ENCODE data around the gene XRCC1. TPM values are rescaled to one million over a fixed set of nuclear protein-coding genes. Genes with fewer than 3 reads are reported as not detected.
"Not testable (repeated sequence)": the region's sequence is repeated elsewhere in the genome, so short reads cannot be mapped to it uniquely, and the experiment has no call there.

Gene XRCC1
- total RNA-seq, 4 donors from 2014 or later: 8.0 to 147 (median 15.8) TPM

DNA sequence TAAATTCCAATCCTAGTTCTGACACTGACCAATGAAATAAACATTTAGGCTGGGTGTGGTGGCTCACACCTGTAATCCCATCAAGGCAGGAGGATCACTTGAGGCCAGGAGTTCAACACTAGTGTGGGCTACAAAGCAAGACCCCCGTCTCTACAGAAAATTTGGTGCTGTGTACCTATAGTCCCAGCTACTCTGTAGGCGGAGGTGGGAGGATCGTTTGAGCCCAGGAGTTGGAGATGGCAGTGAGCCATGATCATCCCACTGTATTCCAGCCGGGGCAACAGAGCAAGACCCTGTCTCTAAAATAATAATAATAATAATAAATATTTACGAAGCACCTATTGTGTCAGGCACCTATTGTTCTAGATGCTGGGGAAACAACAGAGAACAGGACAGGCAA is 13.9 kb upstream of the XRCC1 start:
- no peak overlapping the region for H3K27ac ChIP-seq
- peaks cover 5 to 12% (median 7%) of the 10 kb centered on the region in 4 donors for H3K4me1 ChIP-seq
- no peaks in the 10 kb centered on the region for H3K27me3 ChIP-seq
- peaks cover 0 to 14% (median 6%) of the 10 kb centered on the region in 4 donors for H3K36me3 ChIP-seq
- WGBS, 2 donors (ENCODE audit: low coverage in 1 of 2): 87 to 100% methylated on average over 2 to 5 of the region's 5 CpGs
- no peaks in the 10 kb centered on the region for H3K9me3 ChIP-seq
- intact Hi-C loops (cut with DNase I; ENCODE audit: low total_unique reads) (no loop called here), in situ Hi-C loops (cut with MboI; ENCODE audit: low pct_ligation_motif_present in 1 of 4, low pct_unique_long_range_greater_than_20kb in 1 of 4, low sequenced_read_pairs in 3 of 4) (no loop called here)
- TF ChIP-seq POLR2AphosphoS5 (IDR thresholded peaks at IDR 0.05): no peak
- no peak for TF ChIP-seq EP300 (IDR thresholded peaks at IDR 0.05; ENCODE audit: low read depth)
- TF ChIP-seq POLR2A (IDR thresholded peaks at IDR 0.05): no peak
- TF ChIP-seq, protein P1, sequence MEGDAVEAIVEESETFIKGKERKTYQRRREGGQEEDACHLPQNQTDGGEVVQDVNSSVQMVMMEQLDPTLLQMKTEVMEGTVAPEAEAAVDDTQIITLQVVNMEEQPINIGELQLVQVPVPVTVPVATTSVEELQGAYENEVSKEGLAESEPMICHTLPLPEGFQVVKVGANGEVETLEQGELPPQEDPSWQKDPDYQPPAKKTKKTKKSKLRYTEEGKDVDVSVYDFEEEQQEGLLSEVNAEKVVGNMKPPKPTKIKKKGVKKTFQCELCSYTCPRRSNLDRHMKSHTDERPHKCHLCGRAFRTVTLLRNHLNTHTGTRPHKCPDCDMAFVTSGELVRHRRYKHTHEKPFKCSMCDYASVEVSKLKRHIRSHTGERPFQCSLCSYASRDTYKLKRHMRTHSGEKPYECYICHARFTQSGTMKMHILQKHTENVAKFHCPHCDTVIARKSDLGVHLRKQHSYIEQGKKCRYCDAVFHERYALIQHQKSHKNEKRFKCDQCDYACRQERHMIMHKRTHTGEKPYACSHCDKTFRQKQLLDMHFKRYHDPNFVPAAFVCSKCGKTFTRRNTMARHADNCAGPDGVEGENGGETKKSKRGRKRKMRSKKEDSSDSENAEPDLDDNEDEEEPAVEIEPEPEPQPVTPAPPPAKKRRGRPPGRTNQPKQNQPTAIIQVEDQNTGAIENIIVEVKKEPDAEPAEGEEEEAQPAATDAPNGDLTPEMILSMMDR (IDR thresholded peaks at IDR 0.05): no peak
- no peak for DNase-seq
- H3K4me3 ChIP-seq: no peak overlapping the region

DNA sequence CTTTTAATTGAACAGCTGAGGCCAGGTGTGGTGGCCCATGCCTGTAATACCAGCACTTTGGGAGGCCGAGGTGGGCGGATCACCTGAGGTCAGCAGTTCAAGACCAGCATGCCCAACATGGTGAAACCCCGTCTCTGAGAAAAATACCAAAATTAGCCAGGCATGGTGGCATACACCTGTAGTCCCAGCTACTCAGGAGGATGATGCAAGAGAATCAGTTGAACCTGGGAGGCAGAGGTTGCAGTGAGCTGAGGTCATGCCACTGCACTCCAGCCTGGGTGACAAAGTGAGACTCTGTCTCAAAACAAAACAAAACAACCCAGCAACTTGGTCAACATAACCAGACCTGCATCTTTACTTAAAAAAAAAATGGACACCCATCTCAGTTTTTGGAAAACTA is 11.7 kb upstream of the XRCC1 start:
- H3K4me3 ChIP-seq; H3K27me3 ChIP-seq; H3K9me3 ChIP-seq; DNase-seq; H3K27ac ChIP-seq; H3K4me1 ChIP-seq; in situ Hi-C loops (cut with MboI; ENCODE audit: low pct_ligation_motif_present in 1 of 4, low pct_unique_long_range_greater_than_20kb in 1 of 4, low sequenced_read_pairs in 3 of 4); intact Hi-C loops (cut with DNase I; ENCODE audit: low total_unique reads); H3K36me3 ChIP-seq: not testable (repeated sequence)
- WGBS, 2 donors (ENCODE audit: low coverage in 1 of 2): 93 to 96% methylated on average over 3 of the region's 3 CpGs

DNA sequence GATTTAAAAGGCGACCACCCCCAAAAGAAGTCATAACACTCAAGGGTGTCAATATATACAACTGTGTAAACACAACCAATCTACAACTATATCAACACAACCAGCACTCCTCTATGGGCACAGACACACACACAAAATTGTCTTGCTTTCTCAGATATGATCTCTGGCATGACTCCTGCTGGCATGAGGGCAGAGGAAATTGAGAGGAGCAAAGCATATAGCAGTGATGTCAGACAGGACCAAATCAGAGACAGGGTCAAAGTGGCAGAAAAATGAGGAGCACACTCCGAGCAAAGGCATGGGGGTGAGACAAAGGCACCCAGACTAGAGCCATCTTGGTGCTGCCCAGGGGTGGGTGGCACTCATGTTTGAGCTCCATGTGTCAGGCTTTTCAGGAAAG is 11.0 kb upstream of the XRCC1 start:
- no peaks in the 10 kb centered on the region for H3K9me3 ChIP-seq
- WGBS, 2 donors (ENCODE audit: low coverage in 1 of 2): 64 to 67% methylated on average over 2 of the region's 2 CpGs
- intact Hi-C loops (cut with DNase I; ENCODE audit: low total_unique reads) (no loop called here), in situ Hi-C loops (cut with MboI; ENCODE audit: low pct_ligation_motif_present in 1 of 4, low pct_unique_long_range_greater_than_20kb in 1 of 4, low sequenced_read_pairs in 3 of 4) (no loop called here)
- no peak overlapping the region for H3K4me3 ChIP-seq
- peaks cover 0 to under 1% (median 0%) of the 10 kb centered on the region in 4 donors for H3K4me1 ChIP-seq
- no peak for TF ChIP-seq EP300 (IDR thresholded peaks at IDR 0.05; ENCODE audit: low read depth)
- no peak for TF ChIP-seq POLR2A (IDR thresholded peaks at IDR 0.05)
- TF ChIP-seq, protein P1 (IDR thresholded peaks at IDR 0.05): no peak
- TF ChIP-seq POLR2AphosphoS5 (IDR thresholded peaks at IDR 0.05): no peak
- no peak overlapping the region for H3K27ac ChIP-seq
- no peaks in the 10 kb centered on the region for H3K36me3 ChIP-seq
- DNase-seq: no peak
- no peaks in the 10 kb centered on the region for H3K27me3 ChIP-seq

DNA sequence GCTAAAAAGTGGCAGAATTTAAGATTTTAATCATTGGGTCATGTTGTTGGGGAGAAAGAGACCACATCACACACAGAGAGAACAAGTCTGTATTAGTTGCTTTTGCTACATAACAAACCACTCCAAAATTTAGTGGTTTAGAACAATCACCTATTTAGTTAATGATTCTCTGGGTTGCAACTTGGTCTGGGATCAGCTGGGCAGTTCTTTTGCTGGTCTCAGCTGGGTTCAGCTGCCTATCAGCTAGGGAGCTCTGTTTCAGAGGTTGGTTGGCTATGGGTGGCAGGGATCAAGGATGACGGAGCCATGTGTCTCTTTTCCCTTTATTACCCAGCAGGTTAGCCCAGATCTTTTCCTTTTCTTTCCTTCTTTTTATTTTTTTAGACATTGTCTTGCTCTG is 9.2 kb upstream of the XRCC1 start:
- in situ Hi-C loops (cut with MboI; ENCODE audit: low pct_ligation_motif_present in 1 of 4, low pct_unique_long_range_greater_than_20kb in 1 of 4, low sequenced_read_pairs in 3 of 4): no loop called here
- no peak overlapping the region for H3K27ac ChIP-seq
- no peak for DNase-seq

More for the DNA sequence above, 9.2 kb upstream of the XRCC1 start:
- intact Hi-C loops (cut with DNase I; ENCODE audit: low total_unique reads): no loop called here
- TF ChIP-seq POLR2AphosphoS5 (IDR thresholded peaks at IDR 0.05): no peak
- TF ChIP-seq, protein P1 (IDR thresholded peaks at IDR 0.05): no peak
- TF ChIP-seq EP300 (IDR thresholded peaks at IDR 0.05; ENCODE audit: low read depth): no peak
- no peak for TF ChIP-seq POLR2A (IDR thresholded peaks at IDR 0.05)
- no peaks in the 10 kb centered on the region for H3K9me3 ChIP-seq
- WGBS, 2 donors (ENCODE audit: low coverage in 1 of 2): 80% methylated on average over 1 of the region's 1 CpG; no CpG with 5 or more reads in 1 of the 2 donors
- no peak overlapping the region for H3K4me3 ChIP-seq
- H3K4me1 ChIP-seq: peaks cover 0 to 11% (median 3%) of the 10 kb centered on the region in 4 donors
- H3K36me3 ChIP-seq: no peaks in the 10 kb centered on the region
- no peaks in the 10 kb centered on the region for H3K27me3 ChIP-seq
